ENCODE results near the gene RYR1. TPM values are rescaled to one million over a fixed set of nuclear protein-coding genes. Genes with fewer than 3 reads are reported as not detected.

RYR1 gene
- total and polyA plus RNA-seq, 2 of the 8 experiments (the other 6 are each of a cell fraction or from before 2014, with no cell fraction given) = 5.8 to 11.8 TPM

GRCh38 chr19:38547421-38547820, 113.9 kb downstream of the RYR1 start:
- 100% methylated on average over 5 of the region's 5 CpGs; no CpG with 5 or more reads in 1 of the 2 experiments for WGBS, 2 experiments (ENCODE audit: extremely low coverage in 1 of 2, insufficient coverage in 1 of 2, insufficient read length in 1 of 2, insufficient replicate concordance in 2 of 2, low coverage in 1 of 2, low lambda C conversion rate in 2 of 2, missing lambda C conversion rate in 1 of 2)
- H3K14ac ChIP-seq (ENCODE audit: insufficient read length) = no peak overlapping the region
- H4K91ac ChIP-seq (replicated peaks; ENCODE audit: insufficient read length, low read length) = no peak overlapping the region
- H2BK20ac ChIP-seq (ENCODE audit: low read length) = no peak overlapping the region
- H3K9ac ChIP-seq (replicated peaks in 1 of 4; ENCODE audit: extremely low read depth in 1 of 4, low read depth in 3 of 4, low read length in 3 of 4) = no peak overlapping the region
- no peak overlapping the region for H2BK15ac ChIP-seq (ENCODE audit: low read length)
- no peak overlapping the region for H2AK5ac ChIP-seq (ENCODE audit: low read depth, low read length)
- no peak overlapping the region for H4K5ac ChIP-seq (ENCODE audit: insufficient read length, low read depth, low read length)
- H4K20me1 ChIP-seq (replicated peaks in 1 of 2; ENCODE audit: control insufficient read depth in 1 of 2, insufficient read depth in 2 of 2, low read length in 2 of 2) = no peaks in the 10 kb centered on the region
- H3K4me1 ChIP-seq (replicated peaks in 1 of 4; ENCODE audit: control insufficient read depth in 3 of 4, insufficient read depth in 4 of 4, low read length in 3 of 4) = no peaks in the 10 kb centered on the region
- H3K23ac ChIP-seq (ENCODE audit: insufficient read length) = no peak overlapping the region
- H2BK12ac ChIP-seq (ENCODE audit: low read depth, low read length) = no peak overlapping the region
- no peaks in the 10 kb centered on the region; the same call in 1 of the 2 replicates for H3K23me2 ChIP-seq (ENCODE audit: low read depth, low read length)
- H2BK5ac ChIP-seq (ENCODE audit: low read depth, low read length) = no peak overlapping the region
- H3K4me2 ChIP-seq (ENCODE audit: insufficient read depth in 1 of 2, low read depth in 2 of 2, low read length in 2 of 2) = no peak overlapping the region
- H3K79me2 ChIP-seq (ENCODE audit: control insufficient read depth in 1 of 2, insufficient read depth in 2 of 2, low read length in 2 of 2) = no peaks in the 10 kb centered on the region
- H3K56ac ChIP-seq (replicated peaks; ENCODE audit: insufficient read length, low read depth, low read length) = no peak overlapping the region
- no peak overlapping the region for H3K27ac ChIP-seq (ENCODE audit: low read depth, low read length)
- no peaks in the 10 kb centered on the region for H3K79me1 ChIP-seq (ENCODE audit: low read depth, low read length)
- no peak for FAIRE-seq
- no peaks in the 10 kb centered on the region; a peak in 1 of 7 replicates for H3K27me3 ChIP-seq (replicated peaks in 1 of 4; ENCODE audit: control insufficient read depth in 3 of 4, extremely low read depth in 1 of 4, insufficient read depth in 3 of 4, low read length in 3 of 4)
- no peaks in the 10 kb centered on the region; a peak in 1 of 4 replicates for H3K9me3 ChIP-seq (ENCODE audit: insufficient read depth in 2 of 2, low read depth in 1 of 2, low read length in 1 of 2)
- H3K18ac ChIP-seq (ENCODE audit: extremely low read depth, low read length) = no peak overlapping the region
- no peak overlapping the region for H3K4ac ChIP-seq (replicated peaks; ENCODE audit: insufficient read length, low read depth, low read length)
- no peak overlapping the region for H2AFZ ChIP-seq (ENCODE audit: low read length)
- DNase-seq (ENCODE audit: low read depth in 1 of 2, low spot score in 2 of 2) = no peak
- H2BK120ac ChIP-seq (replicated peaks; ENCODE audit: low read depth, low read length) = no peak overlapping the region
- CTCF ChIA-PET (ENCODE audit: partially characterized antibody) = interaction anchor here (1.0 to 1.2 kb wide), 3 partner anchors 9 to 49 kb away, joined by 3 to 5 read pairs (median 4); no protein-coding TSS in a partner anchor
- H3K4me3 ChIP-seq (ENCODE audit: extremely low read depth in 1 of 4, insufficient read depth in 2 of 4, low read depth in 3 of 4, low read length in 4 of 4) = no peak overlapping the region
- POLR2A ChIA-PET (ENCODE audit: partially characterized antibody) = interaction anchor here (1.0 to 1.5 kb wide), 2 partner anchors 9 to 21 kb away, joined by 3 to 4 read pairs; no protein-coding TSS in a partner anchor
- H3K36me3 ChIP-seq (ENCODE audit: control insufficient read depth in 2 of 4, insufficient read depth in 4 of 4, low read length in 3 of 4) = peaks cover 0 to 6% (median 2%) of the 10 kb centered on the region in 4 experiments; a peak in 4 of 8 replicates
- H4K8ac ChIP-seq (ENCODE audit: extremely low read depth, insufficient read depth, low read length) = no peak overlapping the region
- TF ChIP-seq SIN3A (conservative IDR thresholded peaks at IDR 0.05 in 1 of 2, IDR thresholded peaks at IDR 0.05 in 1 of 2; ENCODE audit: low read depth in 1 of 2, low read length in 2 of 2) (no peak), TAF1 (IDR thresholded peaks at IDR 0.05; ENCODE audit: low read depth, low read length) (no peak), HDAC2 (IDR thresholded peaks at IDR 0.05; ENCODE audit: borderline replicate concordance in 1 of 2, low read depth in 2 of 2, low read length in 2 of 2) (no peak), PHF8 (conservative IDR thresholded peaks at IDR 0.05; ENCODE audit: low read depth, low read length) (no peak)
